HepG2 (cell line): ENCODE results near the gene USP32. TPM values are rescaled to one million over a fixed set of nuclear protein-coding genes. Genes with fewer than 3 reads are reported as not detected.
A peak's percentile ranks its signal among the peaks of the same experiment; 100 is the strongest.

ENCODE experiments used
- AKAP8 ChIP-seq: sonication (generic); formaldehyde crosslinking; IDR thresholded peaks from 2 replicates; pipeline ENCODE4 v1.5.1; 2020; ENCODE audit warnings: mild to moderate bottlenecking, missing genetic modification reagents
- CCDC6 ChIP-seq: sonication (generic); formaldehyde crosslinking; IDR thresholded peaks from 2 replicates; pipeline ENCODE4 v1.8.1; 2022; ENCODE audit warnings: mild to moderate bottlenecking, missing genetic modification reagents, moderate library complexity
- ELF4 ChIP-seq: sonication (generic); formaldehyde crosslinking; IDR thresholded peaks from 2 replicates; pipeline ENCODE4 v1.5.0; 2020; ENCODE audit warnings: missing genetic modification reagents, mild to moderate bottlenecking, moderate library complexity, borderline replicate concordance
- MLLT10 ChIP-seq: sonication (generic); formaldehyde crosslinking; IDR thresholded peaks from 2 replicates; pipeline ENCODE4 v1.4.0; 2020; ENCODE audit warnings: missing genetic modification reagents
- NR2F2 ChIP-seq: IDR thresholded peaks from 2 replicates; pipeline ENCODE4 v1.6.1; 2012; ENCODE audit warnings: low read depth, inconsistent platforms, borderline replicate concordance
- SKI ChIP-seq: fragments of 450-650 bp; IDR thresholded peaks from one replicate; pipeline ENCODE4 v1.6.1; 2018; ENCODE audit warnings: mild to moderate bottlenecking; ENCODE audit not compliant: partially characterized antibody
- SMARCC2 ChIP-seq: fragments of 450-650 bp; IDR thresholded peaks from 2 replicates; pipeline ENCODE4 v1.6.1; 2017; ENCODE audit warnings: antibody characterized with exemption, mild to moderate bottlenecking
- SOX13 ChIP-seq, 3 experiments: fragments of 450-650 bp in 1 of 3; sonication (generic) in 1 of 3; formaldehyde crosslinking in 1 of 3; IDR thresholded peaks in 2 of 3; conservative IDR thresholded peaks in 1 of 3; 2 replicates each; pipeline versions ENCODE4 v1.5.0 to v1.6.1; 2016 to 2020; ENCODE audit warnings: antibody characterized with exemption in 1 of 3, mild to moderate bottlenecking in 1 of 3, missing compliant biosample characterization in 1 of 3, missing genetic modification reagents in 1 of 3, moderate library complexity in 1 of 3
- TAF15 ChIP-seq: fragments of 200-400 bp; formaldehyde crosslinking; IDR thresholded peaks from one replicate; pipeline ENCODE4 v1.6.1; 2018; ENCODE audit warnings: mild to moderate bottlenecking, low read depth, low read length; ENCODE audit not compliant: poor library complexity, severe bottlenecking
- ZNF256 ChIP-seq: sonication (generic); formaldehyde crosslinking; conservative IDR thresholded peaks from 2 replicates; pipeline ENCODE4 v1.4.0; 2020; ENCODE audit warnings: missing genetic modification reagents
- ZNF317 ChIP-seq: sonication (generic); formaldehyde crosslinking; IDR thresholded peaks from 2 replicates; pipeline ENCODE4 v1.5.0; 2020; ENCODE audit warnings: mild to moderate bottlenecking, missing genetic modification reagents
- ZNF326 ChIP-seq: sonication (generic); formaldehyde crosslinking; IDR thresholded peaks from 2 replicates; pipeline ENCODE4 v1.4.0; 2020; ENCODE audit warnings: missing genetic modification reagents, borderline replicate concordance
- ZNF572 ChIP-seq: sonication (generic); formaldehyde crosslinking; IDR thresholded peaks from 2 replicates; pipeline ENCODE4 v1.5.1; 2020; ENCODE audit warnings: mild to moderate bottlenecking, missing genetic modification reagents
- ZNF607 ChIP-seq: sonication (generic); formaldehyde crosslinking; IDR thresholded peaks from 2 replicates; pipeline ENCODE4 v1.5.1; 2020; ENCODE audit warnings: missing genetic modification reagents, mild to moderate bottlenecking, borderline replicate concordance
- ZNF672 ChIP-seq: sonication (generic); formaldehyde crosslinking; IDR thresholded peaks from 2 replicates; pipeline ENCODE4 v1.8.1; 2022; ENCODE audit warnings: missing genetic modification reagents
- ZNF737 ChIP-seq: sonication (generic); formaldehyde crosslinking; IDR thresholded peaks from 2 replicates; pipeline ENCODE4 v1.5.0; 2020; ENCODE audit warnings: missing genetic modification reagents, mild to moderate bottlenecking, borderline replicate concordance
- ZNF816 ChIP-seq: sonication (generic); formaldehyde crosslinking; IDR thresholded peaks from 2 replicates; pipeline ENCODE4 v1.8.0; 2022; ENCODE audit warnings: missing genetic modification reagents, mild to moderate bottlenecking, borderline replicate concordance
- ZNF839 ChIP-seq: sonication (generic); formaldehyde crosslinking; IDR thresholded peaks from 2 replicates; pipeline ENCODE4 v1.4.0; 2020; ENCODE audit warnings: missing genetic modification reagents, mild to moderate bottlenecking, borderline replicate concordance
- polyA plus RNA-seq, 8 experiments: library from polyadenylated mRNA; depleted of rRNA in 3 of 8; stranded (reverse) in 7 of 8; unstranded in 1 of 8; fragments of >200 nt; fragmentation: Illumina TruSeq in 4 of 8; extraction: Trizol in 4 of 8; gene quantifications; 2 replicates each; pipeline versions ENCODE4 v1.2.1 to v1.2.3, GENCODE V29; 2011 to 2016; ENCODE audit warnings: low read depth in 4 of 8, missing spikeins in 1 of 8, mixed read lengths in 1 of 8; ENCODE audit not compliant: insufficient read depth in 1 of 8
- total RNA-seq, 5 experiments: library from RNA; depleted of rRNA; stranded (reverse); fragments of >200 nt; fragmentation: Illumina TruSeq; extraction: Trizol; gene quantifications; 2 replicates each; pipeline ENCODE4 v1.2.3, GENCODE V29; 2016; ENCODE audit warnings: low read depth in 1 of 5
- TF ChIP-seq, protein P1 (sequence below): sonication (generic); formaldehyde crosslinking; IDR thresholded peaks from 2 replicates; pipeline ENCODE4 v1.5.0; 2020; ENCODE audit warnings: mild to moderate bottlenecking, missing genetic modification reagents, borderline replicate concordance
- TF ChIP-seq, protein P2 (sequence below): sonication (generic); formaldehyde crosslinking; IDR thresholded peaks from 2 replicates; pipeline ENCODE4 v1.4.0; 2020; ENCODE audit warnings: missing genetic modification reagents

USP32 gene
- total and polyA plus RNA-seq, 2 of the 13 experiments (the other 11 are each of a cell fraction or from before 2014, with no cell fraction given) = 24.9 to 39.9 TPM

DNA sequence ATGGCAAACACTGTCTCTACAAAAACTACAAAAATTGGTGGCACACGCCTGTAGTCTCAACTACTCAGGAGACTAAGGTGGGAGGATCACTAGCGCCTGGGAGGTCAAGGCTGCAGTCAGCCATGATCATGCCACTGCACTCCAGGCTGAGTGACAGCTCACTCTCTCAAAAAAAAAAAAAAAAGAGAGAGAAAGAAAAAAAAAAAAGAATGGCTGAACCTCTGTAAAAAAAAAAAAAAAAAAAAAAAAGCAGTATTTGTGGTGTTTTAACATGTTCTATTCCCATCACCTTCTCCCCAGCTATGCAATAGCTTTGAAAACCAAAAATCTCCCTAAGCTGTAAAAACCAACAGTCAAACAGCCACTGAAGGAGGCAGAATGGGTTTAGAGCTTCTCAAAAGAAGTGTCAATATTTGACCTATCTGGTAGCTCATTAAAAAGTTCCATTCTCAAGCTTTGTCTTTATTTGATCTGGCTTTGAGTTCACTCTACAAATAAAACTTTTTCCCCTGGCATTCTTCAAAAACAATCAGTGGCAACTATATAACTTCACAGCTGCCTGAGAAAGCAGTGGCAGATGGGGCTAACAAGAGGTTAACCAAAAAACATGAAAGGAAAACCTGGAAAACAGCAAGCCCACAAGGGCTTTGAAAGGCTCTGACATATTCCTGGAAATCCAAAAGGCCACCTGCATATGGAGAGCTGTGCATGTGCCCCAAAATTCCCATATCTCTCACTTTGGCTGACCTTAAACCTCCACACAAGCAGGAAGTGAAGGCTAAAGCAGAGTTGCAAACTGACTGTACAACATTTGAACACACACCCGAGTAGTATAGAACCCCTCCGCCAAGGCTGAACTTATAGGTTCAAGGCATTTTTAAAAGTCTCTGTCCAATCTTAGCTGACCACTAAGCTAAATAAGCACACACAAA, 36.0 kb downstream of the USP32 start (continued):
- TF ChIP-seq, protein P1, sequence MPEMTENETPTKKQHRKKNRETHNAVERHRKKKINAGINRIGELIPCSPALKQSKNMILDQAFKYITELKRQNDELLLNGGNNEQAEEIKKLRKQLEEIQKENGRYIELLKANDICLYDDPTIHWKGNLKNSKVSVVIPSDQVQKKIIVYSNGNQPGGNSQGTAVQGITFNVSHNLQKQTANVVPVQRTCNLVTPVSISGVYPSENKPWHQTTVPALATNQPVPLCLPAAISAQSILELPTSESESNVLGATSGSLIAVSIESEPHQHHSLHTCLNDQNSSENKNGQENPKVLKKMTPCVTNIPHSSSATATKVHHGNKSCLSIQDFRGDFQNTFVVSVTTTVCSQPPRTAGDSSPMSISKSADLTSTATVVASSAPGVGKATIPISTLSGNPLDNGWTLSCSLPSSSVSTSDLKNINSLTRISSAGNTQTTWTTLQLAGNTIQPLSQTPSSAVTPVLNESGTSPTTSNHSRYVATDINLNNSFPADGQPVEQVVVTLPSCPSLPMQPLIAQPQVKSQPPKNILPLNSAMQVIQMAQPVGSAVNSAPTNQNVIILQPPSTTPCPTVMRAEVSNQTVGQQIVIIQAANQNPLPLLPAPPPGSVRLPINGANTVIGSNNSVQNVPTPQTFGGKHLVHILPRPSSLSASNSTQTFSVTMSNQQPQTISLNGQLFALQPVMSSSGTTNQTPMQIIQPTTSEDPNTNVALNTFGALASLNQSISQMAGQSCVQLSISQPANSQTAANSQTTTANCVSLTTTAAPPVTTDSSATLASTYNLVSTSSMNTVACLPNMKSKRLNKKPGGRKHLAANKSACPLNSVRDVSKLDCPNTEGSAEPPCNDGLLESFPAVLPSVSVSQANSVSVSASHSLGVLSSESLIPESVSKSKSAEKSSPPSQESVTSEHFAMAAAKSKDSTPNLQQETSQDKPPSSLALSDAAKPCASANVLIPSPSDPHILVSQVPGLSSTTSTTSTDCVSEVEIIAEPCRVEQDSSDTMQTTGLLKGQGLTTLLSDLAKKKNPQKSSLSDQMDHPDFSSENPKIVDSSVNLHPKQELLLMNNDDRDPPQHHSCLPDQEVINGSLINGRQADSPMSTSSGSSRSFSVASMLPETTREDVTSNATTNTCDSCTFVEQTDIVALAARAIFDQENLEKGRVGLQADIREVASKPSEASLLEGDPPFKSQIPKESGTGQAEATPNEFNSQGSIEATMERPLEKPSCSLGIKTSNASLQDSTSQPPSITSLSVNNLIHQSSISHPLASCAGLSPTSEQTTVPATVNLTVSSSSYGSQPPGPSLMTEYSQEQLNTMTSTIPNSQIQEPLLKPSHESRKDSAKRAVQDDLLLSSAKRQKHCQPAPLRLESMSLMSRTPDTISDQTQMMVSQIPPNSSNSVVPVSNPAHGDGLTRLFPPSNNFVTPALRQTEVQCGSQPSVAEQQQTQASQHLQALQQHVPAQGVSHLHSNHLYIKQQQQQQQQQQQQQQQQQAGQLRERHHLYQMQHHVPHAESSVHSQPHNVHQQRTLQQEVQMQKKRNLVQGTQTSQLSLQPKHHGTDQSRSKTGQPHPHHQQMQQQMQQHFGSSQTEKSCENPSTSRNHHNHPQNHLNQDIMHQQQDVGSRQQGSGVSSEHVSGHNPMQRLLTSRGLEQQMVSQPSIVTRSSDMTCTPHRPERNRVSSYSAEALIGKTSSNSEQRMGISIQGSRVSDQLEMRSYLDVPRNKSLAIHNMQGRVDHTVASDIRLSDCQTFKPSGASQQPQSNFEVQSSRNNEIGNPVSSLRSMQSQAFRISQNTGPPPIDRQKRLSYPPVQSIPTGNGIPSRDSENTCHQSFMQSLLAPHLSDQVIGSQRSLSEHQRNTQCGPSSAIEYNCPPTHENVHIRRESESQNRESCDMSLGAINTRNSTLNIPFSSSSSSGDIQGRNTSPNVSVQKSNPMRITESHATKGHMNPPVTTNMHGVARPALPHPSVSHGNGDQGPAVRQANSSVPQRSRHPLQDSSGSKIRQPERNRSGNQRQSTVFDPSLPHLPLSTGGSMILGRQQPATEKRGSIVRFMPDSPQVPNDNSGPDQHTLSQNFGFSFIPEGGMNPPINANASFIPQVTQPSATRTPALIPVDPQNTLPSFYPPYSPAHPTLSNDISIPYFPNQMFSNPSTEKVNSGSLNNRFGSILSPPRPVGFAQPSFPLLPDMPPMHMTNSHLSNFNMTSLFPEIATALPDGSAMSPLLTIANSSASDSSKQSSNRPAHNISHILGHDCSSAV (CRISPR knock-in tag) = no peak
- TF ChIP-seq ZNF326 = no peak
- no peak for TF ChIP-seq ZNF672 (CRISPR knock-in tag)
- no peak for TF ChIP-seq ZNF572 (CRISPR knock-in tag)
- TF ChIP-seq ZNF816 (CRISPR knock-in tag) = no peak
- TF ChIP-seq SMARCC2 = no peak
- no peak for TF ChIP-seq ZNF839
- no peak for TF ChIP-seq ZNF737 (CRISPR knock-in tag)
- no peak for TF ChIP-seq TAF15
- TF ChIP-seq, protein P2, sequence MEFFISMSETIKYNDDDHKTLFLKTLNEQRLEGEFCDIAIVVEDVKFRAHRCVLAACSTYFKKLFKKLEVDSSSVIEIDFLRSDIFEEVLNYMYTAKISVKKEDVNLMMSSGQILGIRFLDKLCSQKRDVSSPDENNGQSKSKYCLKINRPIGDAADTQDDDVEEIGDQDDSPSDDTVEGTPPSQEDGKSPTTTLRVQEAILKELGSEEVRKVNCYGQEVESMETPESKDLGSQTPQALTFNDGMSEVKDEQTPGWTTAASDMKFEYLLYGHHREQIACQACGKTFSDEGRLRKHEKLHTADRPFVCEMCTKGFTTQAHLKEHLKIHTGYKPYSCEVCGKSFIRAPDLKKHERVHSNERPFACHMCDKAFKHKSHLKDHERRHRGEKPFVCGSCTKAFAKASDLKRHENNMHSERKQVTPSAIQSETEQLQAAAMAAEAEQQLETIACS = no peak
- no peak for TF ChIP-seq AKAP8 (CRISPR knock-in tag)
- TF ChIP-seq SOX13 (IDR thresholded peaks at IDR 0.05) = peak; percentile 66; the same call in 1 of the 2 replicates
- TF ChIP-seq SOX13 (CRISPR knock-in tag; conservative IDR thresholded peaks at IDR 0.05 in 1 of 2, IDR thresholded peaks at IDR 0.05 in 1 of 2) = peak in 1 of 2 experiments; percentile 92; a peak in 2 of 4 replicates
- no peak for TF ChIP-seq ZNF607 (CRISPR knock-in tag)
- no peak for TF ChIP-seq CCDC6 (CRISPR knock-in tag)
- no peak for TF ChIP-seq ZNF256 (CRISPR knock-in tag)
- no peak for TF ChIP-seq MLLT10
- peak; percentile 56; the same call in 1 of the 2 replicates for TF ChIP-seq NR2F2
- TF ChIP-seq ZNF317 (CRISPR knock-in tag) = no peak
- TF ChIP-seq ELF4 (CRISPR knock-in tag) = no peak
- no peak for TF ChIP-seq SKI
